Measurements from ENCODE around the gene GTF2IRD1.
"Not testable (repeated sequence)": the region's sequence is repeated elsewhere in the genome, so short reads cannot be mapped to it uniquely, and the experiment has no call there.

The GTF2IRD1 gene

DNA sequence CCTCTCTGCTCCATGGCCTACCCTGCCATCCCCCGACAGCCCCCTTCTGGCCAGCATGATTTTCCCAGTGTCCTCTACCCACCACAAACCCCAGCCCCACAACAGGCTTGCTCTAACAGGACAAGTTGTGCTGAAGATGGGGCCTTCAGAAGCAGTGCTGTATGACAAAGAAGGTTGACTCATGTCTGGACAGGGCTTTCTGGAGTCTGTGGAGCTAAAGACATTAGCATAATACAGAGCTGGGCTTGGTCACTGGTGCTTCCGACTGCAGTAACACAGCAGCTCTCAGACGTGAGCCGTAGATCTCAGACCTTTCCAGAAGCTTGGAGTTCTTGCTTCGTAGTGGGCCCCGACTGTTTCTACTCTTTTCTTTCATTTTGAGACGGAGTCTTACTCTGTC is 100.5 kb downstream of the GTF2IRD1 start:
- TF ChIP-seq, protein P1, sequence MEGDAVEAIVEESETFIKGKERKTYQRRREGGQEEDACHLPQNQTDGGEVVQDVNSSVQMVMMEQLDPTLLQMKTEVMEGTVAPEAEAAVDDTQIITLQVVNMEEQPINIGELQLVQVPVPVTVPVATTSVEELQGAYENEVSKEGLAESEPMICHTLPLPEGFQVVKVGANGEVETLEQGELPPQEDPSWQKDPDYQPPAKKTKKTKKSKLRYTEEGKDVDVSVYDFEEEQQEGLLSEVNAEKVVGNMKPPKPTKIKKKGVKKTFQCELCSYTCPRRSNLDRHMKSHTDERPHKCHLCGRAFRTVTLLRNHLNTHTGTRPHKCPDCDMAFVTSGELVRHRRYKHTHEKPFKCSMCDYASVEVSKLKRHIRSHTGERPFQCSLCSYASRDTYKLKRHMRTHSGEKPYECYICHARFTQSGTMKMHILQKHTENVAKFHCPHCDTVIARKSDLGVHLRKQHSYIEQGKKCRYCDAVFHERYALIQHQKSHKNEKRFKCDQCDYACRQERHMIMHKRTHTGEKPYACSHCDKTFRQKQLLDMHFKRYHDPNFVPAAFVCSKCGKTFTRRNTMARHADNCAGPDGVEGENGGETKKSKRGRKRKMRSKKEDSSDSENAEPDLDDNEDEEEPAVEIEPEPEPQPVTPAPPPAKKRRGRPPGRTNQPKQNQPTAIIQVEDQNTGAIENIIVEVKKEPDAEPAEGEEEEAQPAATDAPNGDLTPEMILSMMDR (IDR thresholded peaks at IDR 0.05; ENCODE audit: control insufficient read depth, extremely low read depth, insufficient read depth): no peak
- no peak for DNase-seq (ENCODE audit: low read depth)
- no peak overlapping the region for H3K4me3 ChIP-seq (ENCODE audit: low read depth, low read length)

DNA sequence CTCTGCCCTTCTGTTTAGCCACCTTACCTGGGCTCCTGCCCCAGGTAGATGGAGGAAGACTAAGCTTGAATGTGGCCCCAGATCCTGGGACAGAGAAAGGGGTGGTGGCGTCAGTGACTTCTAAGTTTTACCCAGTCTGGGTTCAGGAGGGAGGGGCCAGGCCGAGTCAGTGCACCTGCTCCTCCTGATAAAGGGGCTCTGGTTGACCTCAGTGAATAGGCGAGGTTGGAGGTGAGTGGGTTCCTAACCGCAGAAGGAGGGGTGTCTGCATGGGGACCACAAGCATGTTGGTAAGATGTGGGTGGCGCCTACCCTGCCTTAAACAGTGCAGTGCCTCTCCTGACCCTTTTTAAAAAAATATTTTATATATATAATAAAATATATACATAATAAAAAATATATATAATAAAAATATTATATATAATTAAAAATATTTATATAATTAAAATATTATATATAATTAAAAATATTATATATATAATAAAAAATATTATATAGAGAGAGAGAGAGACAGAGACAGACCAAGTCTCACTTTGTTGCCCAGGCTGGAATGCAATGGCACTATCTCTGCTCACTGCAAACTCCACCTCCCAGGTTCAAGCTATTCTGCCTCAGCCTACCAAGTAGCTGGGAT is 106.5 kb downstream of the GTF2IRD1 start:
- TF ChIP-seq, protein P1 (IDR thresholded peaks at IDR 0.05; ENCODE audit: control insufficient read depth, extremely low read depth, insufficient read depth): no peak
- DNase-seq (ENCODE audit: low read depth): no peak
- no peak overlapping the region for H3K4me3 ChIP-seq (ENCODE audit: low read depth, low read length)

DNA sequence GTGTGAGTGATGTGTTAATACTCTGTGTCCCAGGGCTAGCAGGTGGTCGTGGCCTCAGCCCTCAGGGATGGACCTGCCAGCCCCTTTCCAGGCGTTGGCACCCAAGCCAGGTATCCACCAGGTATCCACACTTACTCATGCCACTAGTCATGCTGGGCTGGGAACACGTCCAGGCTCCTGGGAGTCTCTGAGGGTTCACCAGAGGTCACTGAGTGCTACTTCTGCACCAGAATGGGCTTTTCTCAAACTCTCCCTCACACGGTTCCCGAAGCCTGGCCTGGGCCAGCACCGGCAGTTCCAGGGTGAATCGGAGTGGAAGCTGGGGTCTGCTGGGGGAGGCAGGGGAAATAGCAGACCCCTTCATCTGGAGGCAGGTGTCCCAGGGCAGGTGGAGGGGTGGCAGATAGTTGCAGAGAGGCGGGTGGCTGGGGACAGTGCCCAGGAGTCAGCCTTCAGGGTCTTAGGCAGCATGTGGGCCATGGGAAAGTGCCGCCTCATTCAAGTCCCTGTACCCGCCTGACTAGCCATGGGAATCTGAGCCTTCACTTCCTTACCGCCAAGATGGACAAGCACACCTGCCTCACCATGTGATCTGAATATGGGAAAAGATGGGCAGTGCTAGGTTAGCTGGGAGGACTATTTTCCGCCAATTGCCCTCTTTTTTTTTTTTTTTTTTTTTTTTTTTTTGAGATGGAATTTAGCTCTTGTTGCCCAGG is 108.3 kb downstream of the GTF2IRD1 start:
- no peak overlapping the region for H3K4me3 ChIP-seq (ENCODE audit: low read depth, low read length)
- TF ChIP-seq, protein P1 (IDR thresholded peaks at IDR 0.05; ENCODE audit: control insufficient read depth, extremely low read depth, insufficient read depth): no peak
- no peak for DNase-seq (ENCODE audit: low read depth)

DNA sequence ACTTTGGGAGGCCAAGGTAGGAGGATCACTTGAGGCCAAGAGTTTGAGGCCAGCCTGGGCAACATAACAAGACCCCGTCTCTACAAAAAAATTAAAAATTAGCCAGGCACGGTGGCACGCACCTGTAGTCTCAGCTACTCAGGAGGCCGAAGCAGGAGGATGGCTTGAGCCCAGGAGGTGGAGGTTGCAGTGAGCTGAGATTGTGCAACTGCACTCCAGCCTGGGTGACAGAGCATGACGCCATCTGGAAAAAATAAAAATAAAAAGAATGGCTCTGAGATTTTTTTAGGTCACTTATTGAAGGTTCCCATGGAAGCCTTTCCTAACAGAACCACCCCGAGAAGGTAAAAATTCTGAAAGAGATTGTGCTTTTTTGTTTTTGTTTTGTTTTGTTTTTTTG is 109.9 kb downstream of the GTF2IRD1 start:
- H3K4me3 ChIP-seq (ENCODE audit: low read depth, low read length); DNase-seq (ENCODE audit: low read depth): not testable (repeated sequence)

DNA sequence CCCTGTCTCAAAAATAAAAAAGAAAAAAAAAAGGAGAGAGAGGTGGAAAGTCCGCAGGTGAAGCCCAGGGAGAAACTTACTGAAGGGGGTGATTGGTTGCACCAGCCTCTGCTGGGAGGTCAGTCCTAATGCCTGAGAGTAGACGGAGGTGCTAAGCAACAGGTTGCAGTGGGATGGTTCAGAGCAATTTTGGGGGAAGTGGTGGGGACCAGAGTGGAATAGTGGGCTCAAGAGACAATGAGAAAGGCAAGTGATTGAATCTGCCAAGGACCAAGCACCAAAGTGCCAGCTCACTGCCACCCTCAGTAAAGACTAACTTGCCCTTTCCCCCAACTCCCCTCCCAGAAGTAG is 113.6 kb downstream of the GTF2IRD1 start:
- TF ChIP-seq, protein P1 (IDR thresholded peaks at IDR 0.05; ENCODE audit: control insufficient read depth, extremely low read depth, insufficient read depth): no peak

DNA sequence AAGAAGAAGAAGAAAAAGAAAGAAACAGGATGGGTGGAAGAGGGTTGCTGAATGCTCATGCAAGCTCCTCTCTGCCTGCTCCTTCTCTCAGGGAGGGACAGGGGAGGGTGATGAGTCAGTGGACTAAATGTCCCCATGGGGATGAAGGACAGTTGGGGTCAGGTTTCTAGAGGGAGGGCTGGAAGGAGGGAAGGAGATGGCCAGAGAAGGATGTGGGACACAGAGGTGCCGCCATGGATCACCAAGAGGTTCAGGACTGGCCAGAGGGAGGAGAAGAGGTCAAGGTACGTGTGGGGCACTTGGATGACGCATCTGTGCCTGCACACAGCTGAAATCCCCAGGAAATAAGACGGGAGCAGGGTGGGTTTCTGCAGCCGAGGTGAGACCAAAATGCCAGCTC is 115.0 kb downstream of the GTF2IRD1 start:
- H3K4me3 ChIP-seq (ENCODE audit: low read depth, low read length): no peak overlapping the region
- no peak for DNase-seq (ENCODE audit: low read depth)
- TF ChIP-seq, protein P1 (IDR thresholded peaks at IDR 0.05; ENCODE audit: control insufficient read depth, extremely low read depth, insufficient read depth): no peak

More for the DNA sequence above, 113.6 kb downstream of the GTF2IRD1 start:
- H3K4me3 ChIP-seq (ENCODE audit: low read depth, low read length): no peak overlapping the region
- DNase-seq (ENCODE audit: low read depth): no peak

DNA sequence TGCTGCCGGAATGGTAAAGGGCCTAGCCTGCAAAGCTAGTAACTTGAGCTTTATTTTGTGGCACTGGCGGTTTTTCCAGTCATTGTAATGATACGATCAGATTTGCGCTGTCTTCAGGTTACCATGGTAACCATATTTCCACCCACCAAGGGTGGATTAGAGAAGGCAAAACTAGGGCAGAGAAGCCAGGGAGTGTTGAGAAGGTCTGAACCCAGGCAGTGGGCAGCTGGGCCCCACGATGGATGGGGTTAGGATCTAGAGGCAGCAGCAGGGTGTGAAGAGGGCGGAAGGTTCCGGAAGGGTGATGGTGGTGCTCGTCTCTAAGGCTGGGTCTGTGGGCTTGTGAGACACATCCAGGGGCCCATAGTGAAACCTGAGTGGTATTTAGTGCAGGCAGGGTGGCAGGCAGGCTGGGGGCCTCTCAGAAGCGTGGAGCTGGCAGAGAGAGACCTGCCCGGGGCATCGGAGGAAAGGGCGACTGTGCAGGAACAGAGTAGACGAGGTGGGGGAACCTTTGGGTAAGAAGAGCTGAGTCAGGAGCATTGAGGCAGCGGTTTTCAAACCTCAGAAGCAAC is 115.9 kb downstream of the GTF2IRD1 start:
- no peak overlapping the region for H3K4me3 ChIP-seq (ENCODE audit: low read depth, low read length)
- TF ChIP-seq, protein P1 (IDR thresholded peaks at IDR 0.05; ENCODE audit: control insufficient read depth, extremely low read depth, insufficient read depth): no peak
- no peak for DNase-seq (ENCODE audit: low read depth)

Data from LNCaP clone FGC (cell line).